ENCODE data around the gene DNAAF8.

DNAAF8 gene

GRCh38 chr16:4748682-4749411 lies 14.5 kb downstream of the DNAAF8 start:
- H3K36me3 ChIP-seq (ENCODE audit: control insufficient read depth, low read depth, low read length) = peaks cover 23% of the 10 kb centered on the region
- peaks cover 5% of the 10 kb centered on the region for H3K4me1 ChIP-seq (ENCODE audit: control insufficient read depth, low read depth, low read length)
- no peaks in the 10 kb centered on the region for H3K27me3 ChIP-seq (ENCODE audit: control insufficient read depth, insufficient read depth, low read length)
- no peak overlapping the region for H3K9ac ChIP-seq (ENCODE audit: low read length)
- no peak overlapping the region for H3K27ac ChIP-seq (ENCODE audit: low read length)
- H3K4me3 ChIP-seq (ENCODE audit: low read length) = no peak overlapping the region
- no peaks in the 10 kb centered on the region for H3K9me3 ChIP-seq (ENCODE audit: control insufficient read depth, low read depth, low read length)

GRCh38 chr16:4749700-4750257 lies 15.4 kb downstream of the DNAAF8 start:
- Histone ChIP-seq H3K27ac (ENCODE audit: low read length) (no peak overlapping the region), H3K4me3 (ENCODE audit: low read length) (no peak overlapping the region), H3K36me3 (ENCODE audit: control insufficient read depth, low read depth, low read length) (peaks cover 23% of the 10 kb centered on the region), H3K4me1 (ENCODE audit: control insufficient read depth, low read depth, low read length) (peaks cover under 1% of the 10 kb centered on the region), H3K27me3 (ENCODE audit: control insufficient read depth, insufficient read depth, low read length) (no peaks in the 10 kb centered on the region), H3K9ac (ENCODE audit: low read length) (no peak overlapping the region), H3K9me3 (ENCODE audit: control insufficient read depth, low read depth, low read length) (no peaks in the 10 kb centered on the region)

DNA sequence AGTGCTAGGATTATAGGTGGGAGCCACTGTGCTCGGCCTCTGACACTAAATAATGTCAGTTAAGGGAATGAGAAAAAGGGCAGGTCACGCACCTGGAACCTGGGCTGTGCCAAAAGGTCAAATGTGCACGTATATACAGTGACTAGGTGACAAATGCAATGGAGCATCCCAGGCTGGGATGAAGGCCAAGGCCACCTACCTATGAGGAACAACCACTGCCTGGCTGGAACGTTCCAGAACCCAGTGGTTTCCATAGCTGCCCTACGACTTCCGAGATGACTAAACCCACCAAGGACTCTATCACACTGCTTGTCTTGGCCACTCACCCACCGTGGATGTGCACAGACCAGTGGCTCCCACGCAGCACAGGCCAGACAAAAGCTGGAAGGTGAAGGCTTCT lies 16.6 kb downstream of the DNAAF8 start:
- Histone ChIP-seq H3K27ac (ENCODE audit: low read length) (no peak overlapping the region), H3K9me3 (ENCODE audit: control insufficient read depth, low read depth, low read length) (no peaks in the 10 kb centered on the region), H3K4me3 (ENCODE audit: low read length) (no peak overlapping the region), H3K36me3 (ENCODE audit: control insufficient read depth, low read depth, low read length) (peaks cover 29% of the 10 kb centered on the region), H3K4me1 (ENCODE audit: control insufficient read depth, low read depth, low read length) (no peaks in the 10 kb centered on the region), H3K9ac (ENCODE audit: low read length) (no peak overlapping the region), H3K27me3 (ENCODE audit: control insufficient read depth, insufficient read depth, low read length) (no peaks in the 10 kb centered on the region)

DNA sequence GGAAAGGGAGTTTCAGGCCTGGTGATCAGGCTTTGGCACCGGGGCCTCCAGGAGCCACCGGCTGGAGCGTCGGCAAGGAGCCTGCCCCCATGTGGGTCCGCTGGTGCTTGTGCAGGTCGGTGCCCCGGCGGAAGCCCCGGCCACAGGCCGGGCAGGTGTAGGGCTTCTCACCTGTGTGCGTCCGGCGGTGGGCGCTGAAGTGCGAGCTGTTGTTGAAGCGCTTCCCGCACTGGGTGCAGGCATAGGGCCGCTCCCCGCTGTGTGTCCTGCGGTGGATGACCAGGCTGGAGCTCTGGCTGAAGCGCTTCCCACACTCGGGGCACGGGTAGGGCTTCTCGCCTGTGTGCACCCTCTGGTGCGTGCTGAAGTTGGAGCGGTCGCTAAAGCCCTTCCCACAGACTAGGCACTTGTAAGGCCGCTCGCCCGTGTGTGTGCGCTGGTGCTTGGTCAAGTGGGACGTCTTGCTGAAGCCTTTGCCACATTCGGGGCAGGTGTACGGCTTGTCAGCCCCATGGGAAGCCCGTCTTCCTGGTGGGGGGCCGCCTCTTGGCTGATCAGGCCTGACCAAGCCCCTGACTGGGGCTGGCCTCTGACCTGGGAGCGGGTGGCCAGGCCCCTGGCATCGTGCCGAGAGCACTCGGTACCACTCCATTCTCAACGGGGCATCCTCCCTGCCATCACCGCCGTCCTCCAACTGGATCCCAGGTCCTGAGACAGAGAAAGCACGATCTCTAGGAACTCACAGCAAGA lies 18.2 kb downstream of the DNAAF8 start:
- H3K9me3 ChIP-seq (ENCODE audit: control insufficient read depth, low read depth, low read length) = no peaks in the 10 kb centered on the region
- H3K9ac ChIP-seq (ENCODE audit: low read length) = no peak overlapping the region
- no peak overlapping the region for H3K27ac ChIP-seq (ENCODE audit: low read length)
- no peaks in the 10 kb centered on the region for H3K27me3 ChIP-seq (ENCODE audit: control insufficient read depth, insufficient read depth, low read length)
- H3K4me1 ChIP-seq (ENCODE audit: control insufficient read depth, low read depth, low read length) = no peaks in the 10 kb centered on the region
- no peak overlapping the region for H3K4me3 ChIP-seq (ENCODE audit: low read length)
- peaks cover 33% of the 10 kb centered on the region for H3K36me3 ChIP-seq (ENCODE audit: control insufficient read depth, low read depth, low read length)

- no peaks in the 10 kb centered on the region for H3K4me1 ChIP-seq (ENCODE audit: control insufficient read depth, low read depth, low read length)
- H3K9me3 ChIP-seq (ENCODE audit: control insufficient read depth, low read depth, low read length) = no peaks in the 10 kb centered on the region
- H3K4me3 ChIP-seq (ENCODE audit: low read length) = no peak overlapping the region
- no peak overlapping the region for H3K27ac ChIP-seq (ENCODE audit: low read length)
- peaks cover 36% of the 10 kb centered on the region for H3K36me3 ChIP-seq (ENCODE audit: control insufficient read depth, low read depth, low read length)
- no peaks in the 10 kb centered on the region for H3K27me3 ChIP-seq (ENCODE audit: control insufficient read depth, insufficient read depth, low read length)
- no peak overlapping the region for H3K9ac ChIP-seq (ENCODE audit: low read length)
These were observed 18.9 kb downstream of the DNAAF8 start for GRCh38 chr16:4753227-4753626.

- Histone ChIP-seq H3K4me1 (ENCODE audit: control insufficient read depth, low read depth, low read length) (no peaks in the 10 kb centered on the region), H3K9ac (ENCODE audit: low read length) (no peak overlapping the region), H3K27ac (ENCODE audit: low read length) (no peak overlapping the region), H3K4me3 (ENCODE audit: low read length) (no peak overlapping the region), H3K27me3 (ENCODE audit: control insufficient read depth, insufficient read depth, low read length) (no peaks in the 10 kb centered on the region), H3K36me3 (ENCODE audit: control insufficient read depth, low read depth, low read length) (peaks cover 53% of the 10 kb centered on the region), H3K9me3 (ENCODE audit: control insufficient read depth, low read depth, low read length) (no peaks in the 10 kb centered on the region)
These were observed 20.5 kb downstream of the DNAAF8 start for GRCh38 chr16:4754865-4755264.

DNA sequence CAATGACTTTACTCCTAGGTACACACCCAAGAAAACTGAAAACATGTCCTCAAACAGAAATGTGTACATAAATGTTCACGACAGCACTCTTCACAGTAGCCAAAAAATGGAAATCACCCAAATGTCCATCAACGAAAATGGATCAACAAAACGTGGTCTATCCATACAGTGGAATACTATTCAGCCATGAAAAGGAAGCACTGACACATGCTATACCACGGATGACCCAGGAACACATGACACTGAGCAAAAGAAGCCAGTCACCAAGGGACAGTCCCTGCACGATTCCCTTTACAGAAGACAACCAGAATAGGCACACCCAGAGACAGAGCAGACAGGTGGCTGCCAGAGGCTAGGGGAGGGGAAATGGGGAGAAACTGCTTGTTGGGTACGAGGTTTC lies 21.4 kb downstream of the DNAAF8 start:
- Histone ChIP-seq H3K9me3 (ENCODE audit: control insufficient read depth, low read depth, low read length) (no peaks in the 10 kb centered on the region), H3K27me3 (ENCODE audit: control insufficient read depth, insufficient read depth, low read length) (no peaks in the 10 kb centered on the region), H3K36me3 (ENCODE audit: control insufficient read depth, low read depth, low read length) (peaks cover 56% of the 10 kb centered on the region), H3K27ac (ENCODE audit: low read length) (no peak overlapping the region), H3K9ac (ENCODE audit: low read length) (no peak overlapping the region), H3K4me1 (ENCODE audit: control insufficient read depth, low read depth, low read length) (no peaks in the 10 kb centered on the region), H3K4me3 (ENCODE audit: low read length) (no peak overlapping the region)

DNA sequence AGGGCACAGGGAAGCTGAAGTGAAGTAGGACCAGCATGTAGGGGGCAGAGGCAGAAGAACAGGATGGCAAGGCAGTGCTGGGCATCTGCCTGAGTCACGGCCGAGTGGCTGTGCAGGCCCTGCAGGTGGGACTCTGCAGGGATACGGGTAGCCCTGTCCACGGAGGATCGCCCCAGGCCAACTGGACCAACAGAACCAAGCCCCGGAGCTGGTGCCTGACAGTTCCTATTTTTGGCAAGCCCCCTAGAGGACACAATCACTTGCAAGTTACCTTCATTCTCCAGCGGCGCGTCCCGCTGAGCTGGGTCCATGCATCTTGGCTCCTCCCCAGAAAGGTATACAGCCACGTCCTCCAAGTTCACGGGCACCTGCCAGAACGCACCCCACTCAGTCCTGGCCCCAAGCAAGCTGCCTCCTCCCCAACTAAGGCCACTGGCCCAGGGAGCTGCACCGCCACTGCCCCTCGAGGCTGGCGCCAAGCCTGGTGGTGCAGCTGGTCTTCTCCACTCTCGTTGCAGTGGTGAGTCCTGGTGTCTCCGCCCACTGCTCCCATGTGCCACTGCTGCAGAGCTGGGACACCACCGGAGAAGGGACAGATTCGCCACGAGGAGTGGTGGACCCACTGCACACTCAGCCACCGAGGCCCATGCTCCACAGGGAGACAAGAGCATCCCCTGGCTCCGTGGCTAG lies 26.0 kb downstream of the DNAAF8 start:
- H3K9me3 ChIP-seq (ENCODE audit: control insufficient read depth, low read depth, low read length) = no peaks in the 10 kb centered on the region
- no peaks in the 10 kb centered on the region for H3K27me3 ChIP-seq (ENCODE audit: control insufficient read depth, insufficient read depth, low read length)
- no peak overlapping the region for H3K27ac ChIP-seq (ENCODE audit: low read length)
- peaks cover 60% of the 10 kb centered on the region for H3K36me3 ChIP-seq (ENCODE audit: control insufficient read depth, low read depth, low read length)
- H3K4me3 ChIP-seq (ENCODE audit: low read length) = no peak overlapping the region
- H3K4me1 ChIP-seq (ENCODE audit: control insufficient read depth, low read depth, low read length) = no peaks in the 10 kb centered on the region
- no peak overlapping the region for H3K9ac ChIP-seq (ENCODE audit: low read length)

- peaks cover 4% of the 10 kb centered on the region for H3K4me1 ChIP-seq (ENCODE audit: control insufficient read depth, low read depth, low read length)
These were observed 27.9 kb downstream of the DNAAF8 start for GRCh38 chr16:4762205-4762604.

GRCh38 chr16:4763791-4764190 lies 29.5 kb downstream of the DNAAF8 start:
- H3K9ac ChIP-seq (ENCODE audit: low read length) = no peak overlapping the region
- H3K36me3 ChIP-seq (ENCODE audit: control insufficient read depth, low read depth, low read length) = peaks cover 43% of the 10 kb centered on the region

More at GRCh38 chr16:4762205-4762604, 27.9 kb downstream of the DNAAF8 start:
- H3K27me3 ChIP-seq (ENCODE audit: control insufficient read depth, insufficient read depth, low read length) = no peaks in the 10 kb centered on the region
- no peak overlapping the region for H3K9ac ChIP-seq (ENCODE audit: low read length)
- H3K27ac ChIP-seq (ENCODE audit: low read length) = no peak overlapping the region
- no peak overlapping the region for H3K4me3 ChIP-seq (ENCODE audit: low read length)
- H3K36me3 ChIP-seq (ENCODE audit: control insufficient read depth, low read depth, low read length) = peaks cover 52% of the 10 kb centered on the region
- H3K9me3 ChIP-seq (ENCODE audit: control insufficient read depth, low read depth, low read length) = no peaks in the 10 kb centered on the region

More at GRCh38 chr16:4763791-4764190, 29.5 kb downstream of the DNAAF8 start:
- Histone ChIP-seq H3K4me1 (ENCODE audit: control insufficient read depth, low read depth, low read length) (peaks cover 4% of the 10 kb centered on the region), H3K4me3 (ENCODE audit: low read length) (no peak overlapping the region), H3K9me3 (ENCODE audit: control insufficient read depth, low read depth, low read length) (no peaks in the 10 kb centered on the region), H3K27me3 (ENCODE audit: control insufficient read depth, insufficient read depth, low read length) (no peaks in the 10 kb centered on the region), H3K27ac (ENCODE audit: low read length) (no peak overlapping the region)

Measured in iPS-18a (cell line).